ENCODE results near the gene NIPAL4. TPM values are rescaled to one million over a fixed set of nuclear protein-coding genes. Genes with fewer than 3 reads are reported as not detected.
A peak's percentile ranks its signal among the peaks of the same experiment; 100 is the strongest.

NIPAL4 gene
- total RNA-seq, 4 donors from 2014 or later, result 0.33 TPM; not detected in 3

GRCh38 chr5:157475432-157475831 is 15.4 kb downstream of the NIPAL4 start:
- intact Hi-C loops (cut with DNase I), result loop anchor here (5.0 to 10.0 kb wide), 3 partner anchors 111 to 269 kb away; partner anchors contain the start of gene LSM11
- Histone ChIP-seq H3K27ac (peak overlapping the region in 1 of 3 donors; percentile 10), H3K4me1 (peaks cover 12 to 15% of the 10 kb centered on the region in 2 donors), H3K9me3 (no peaks in the 10 kb centered on the region), H3K4me3 (replicated peaks in 1 of 3) (no peak overlapping the region), H3K27me3 (no peaks in the 10 kb centered on the region), H3K36me3 (no peaks in the 10 kb centered on the region)
- WGBS, 2 donors, result 75 to 77% methylated on average over 3 of the region's 3 CpGs
- DNase-seq, result no peak
- TF ChIP-seq CTCF (IDR thresholded peaks at IDR 0.05) (no peak), POLR2A (IDR thresholded peaks at IDR 0.05) (no peak)

DNA sequence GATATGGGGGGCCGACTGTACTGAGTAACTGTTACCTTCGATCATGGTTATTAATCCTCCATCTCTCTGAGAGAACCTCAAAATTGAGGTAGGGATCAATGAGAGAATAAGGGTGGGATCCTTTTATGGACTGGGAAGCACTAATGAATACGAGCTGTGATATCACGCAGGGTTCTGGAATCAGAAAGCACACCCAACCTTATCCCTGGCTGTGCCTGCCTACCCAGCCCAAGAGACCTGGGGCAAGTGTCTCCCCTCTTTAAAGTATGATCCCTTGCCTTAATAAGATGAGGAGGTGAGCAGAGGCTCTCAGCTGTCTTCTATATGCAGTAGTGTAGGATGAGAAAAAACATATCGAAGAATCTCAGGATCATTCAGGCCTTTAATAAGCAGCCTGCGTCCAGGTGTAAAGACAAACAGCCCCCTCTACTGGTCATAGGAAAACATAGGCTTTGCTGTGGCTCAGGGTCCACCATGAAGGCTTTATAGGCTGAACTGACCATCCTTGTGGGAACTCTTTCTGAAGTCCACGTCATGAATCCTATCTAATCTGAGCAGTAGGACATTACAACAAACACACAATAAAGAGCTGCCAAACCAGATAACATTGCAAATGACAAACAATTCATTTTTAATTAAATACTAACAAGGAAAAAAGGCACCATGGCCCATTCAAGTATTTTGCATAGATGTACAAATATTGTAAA is 16.8 kb downstream of the NIPAL4 start:
- peak; percentile 33 to 43 for DNase-seq
- H3K9me3 ChIP-seq, result no peaks in the 10 kb centered on the region
- peaks cover 12 to 15% of the 10 kb centered on the region in 2 donors for H3K4me1 ChIP-seq
- peak; percentile 33 to 88 (median 73) for TF ChIP-seq CTCF (IDR thresholded peaks at IDR 0.05)
- no peak for TF ChIP-seq POLR2A (IDR thresholded peaks at IDR 0.05)
- H3K27ac ChIP-seq, result no peak overlapping the region
- no peaks in the 10 kb centered on the region for H3K27me3 ChIP-seq
- intact Hi-C loops (cut with DNase I), result loop anchor here (5.0 to 10.0 kb wide), 3 partner anchors 112 to 268 kb away; partner anchors contain the start of gene LSM11
- H3K36me3 ChIP-seq, result no peaks in the 10 kb centered on the region
- WGBS, 2 donors, result 60 to 67% methylated on average over 7 of the region's 7 CpGs
- no peak overlapping the region for H3K4me3 ChIP-seq (replicated peaks in 1 of 3)

DNA sequence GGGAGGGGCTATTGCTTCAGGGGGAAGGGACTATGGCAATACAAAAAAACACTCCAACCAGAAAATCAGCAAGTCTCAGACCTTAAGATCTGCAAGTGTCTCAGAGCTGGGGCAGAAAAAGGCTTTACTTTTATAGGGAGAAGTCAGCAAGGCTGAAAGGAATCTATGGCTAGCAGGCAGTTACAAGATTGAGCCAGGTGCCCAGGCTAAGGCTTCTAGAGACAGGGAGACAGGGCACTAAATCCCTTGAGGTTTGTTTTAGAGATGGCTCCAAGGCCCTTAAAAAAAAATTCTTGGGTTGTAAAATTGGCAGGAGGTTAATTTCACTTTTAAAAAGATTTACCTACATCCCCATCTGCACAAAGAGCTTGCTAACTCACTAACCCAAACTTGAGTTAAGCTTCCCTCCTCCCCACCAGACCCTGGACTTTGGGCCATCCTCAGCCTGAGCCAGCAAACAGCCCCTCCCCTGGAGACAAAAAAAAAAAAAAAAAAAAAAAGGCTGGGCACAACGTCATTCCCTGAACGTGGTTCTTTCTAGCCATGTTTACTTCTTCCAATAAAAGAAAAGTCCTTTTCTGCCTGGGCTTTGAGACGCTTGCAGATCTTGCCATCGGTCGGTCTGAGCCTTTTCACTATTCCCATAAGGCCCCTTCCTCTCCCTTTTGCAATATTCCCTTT is 17.9 kb downstream of the NIPAL4 start:
- Histone ChIP-seq H3K27ac (no peak overlapping the region), H3K4me3 (replicated peaks in 1 of 3) (no peak overlapping the region), H3K27me3 (no peaks in the 10 kb centered on the region), H3K4me1 (peaks cover 12 to 15% of the 10 kb centered on the region in 2 donors), H3K9me3 (no peaks in the 10 kb centered on the region), H3K36me3 (no peaks in the 10 kb centered on the region)
- DNase-seq, result no peak
- TF ChIP-seq POLR2A (IDR thresholded peaks at IDR 0.05) (no peak), CTCF (IDR thresholded peaks at IDR 0.05) (no peak)
- intact Hi-C loops (cut with DNase I), result loop anchor here (2.0 to 10.0 kb wide), 4 partner anchors 47 to 267 kb away; partner anchors contain the start of gene LSM11
- 63 to 67% methylated on average over 5 of the region's 5 CpGs for WGBS, 2 donors

DNA sequence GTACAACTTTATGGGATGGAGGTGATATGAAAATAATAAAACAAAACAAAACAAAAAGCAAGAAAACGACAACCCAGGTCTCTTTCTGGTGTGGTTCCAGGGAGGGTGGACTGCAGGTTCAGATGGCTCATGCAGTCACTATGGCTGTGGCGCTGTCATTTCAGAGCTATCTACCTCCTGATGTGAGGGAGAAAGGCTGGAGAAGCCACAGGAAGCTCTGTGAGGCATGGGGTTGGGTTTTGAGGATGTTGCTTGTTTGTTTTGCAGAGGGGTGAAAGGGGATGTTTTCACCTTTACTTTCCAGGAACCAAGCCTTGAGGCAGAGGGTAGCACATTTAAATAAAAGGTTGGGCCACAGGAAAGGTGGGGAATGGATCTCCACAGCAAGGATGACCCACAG is 18.7 kb downstream of the NIPAL4 start:
- Histone ChIP-seq H3K36me3 (no peaks in the 10 kb centered on the region), H3K9me3 (no peaks in the 10 kb centered on the region), H3K4me1 (peaks cover 7 to 9% of the 10 kb centered on the region in 2 donors), H3K27me3 (no peaks in the 10 kb centered on the region), H3K4me3 (replicated peaks in 1 of 3) (no peak overlapping the region), H3K27ac (no peak overlapping the region)
- 89 to 92% methylated on average over 2 of the region's 2 CpGs for WGBS, 2 donors
- no peak for DNase-seq
- intact Hi-C loops (cut with DNase I), result loop anchor here (2.0 to 10.0 kb wide), 4 partner anchors 48 to 266 kb away; partner anchors contain the start of gene LSM11
- no peak for TF ChIP-seq POLR2A (IDR thresholded peaks at IDR 0.05)
- TF ChIP-seq CTCF (IDR thresholded peaks at IDR 0.05), result no peak
